Glomerular visceral epithelial cell (primary cell): ENCODE data around the gene SORD.

Source experiments
- DNase-seq: peaks from one replicate; pipeline ENCODE4 v3.0.0-alpha.2; 2016; ENCODE audit errors: extremely low spot score

Gene SORD

GRCh38 chr15:45116482-45117307, 93.7 kb downstream of the SORD start:
- DNase-seq = peak; percentile 30

- no peak for DNase-seq
Observed at GRCh38 chr15:45117308-45118130, 94.5 kb downstream of the SORD start.

- DNase-seq = peak; percentile 86
Observed at GRCh38 chr15:45118131-45118588, 95.2 kb downstream of the SORD start.

GRCh38 chr15:45118996-45119395, 96.0 kb downstream of the SORD start:
- no peak for DNase-seq

GRCh38 chr15:45120081-45120972, 97.3 kb downstream of the SORD start:
- no peak for DNase-seq

- DNase-seq = no peak
Observed at GRCh38 chr15:45121020-45121419, 98.0 kb downstream of the SORD start.

- peak; percentile 79 for DNase-seq
Observed at GRCh38 chr15:45121706-45122417, 98.9 kb downstream of the SORD start.

- no peak for DNase-seq
Observed at GRCh38 chr15:45122719-45123118, 99.7 kb downstream of the SORD start.

- DNase-seq = no peak
Observed at GRCh38 chr15:45123397-45123796, 100.4 kb downstream of the SORD start.

- peak; percentile 44 for DNase-seq
Observed at GRCh38 chr15:45126535-45127158, 103.7 kb downstream of the SORD start.
